HepG2 (cell line): ENCODE data around the gene PLPPR3. TPM values are rescaled to one million over a fixed set of nuclear protein-coding genes. Genes with fewer than 3 reads are reported as not detected.

Source experiments
- ATAC-seq: fragments of 200-7000 bp; cut with Tn5 transposase; 3 replicates; pipeline ENCODE4 v1.9.1; 2020; ENCODE audit warnings: mild to moderate bottlenecking, moderate library complexity
- BruUV-seq: library from RNA; stranded (reverse); fragments of 400-500 nt; replicated peaks from 2 replicates; lab custom pipeline; 2021; lab: Mats Ljungman, UMichigan
- CTCF ChIA-PET: fragments of 300-600 bp; formaldehyde crosslinking; extraction: SDS; loops from one replicate; lab custom pipeline; 2021; ENCODE audit warnings: low total read pairs, inconsistent platforms, low intra/inter-chr PET ratio; lab: Yijun Ruan, JAX
- POLR2A ChIA-PET: fragments of 350-600 bp; sonication (Branson Sonifier 250); formaldehyde crosslinking; loops from one replicate; lab custom pipeline; 2020; ENCODE audit warnings: antibody characterized with exemption, inconsistent platforms; lab: Yijun Ruan, JAX
- DNase-seq: peaks from one replicate; pipeline ENCODE4 v3.0.0-alpha.2; 2015; ENCODE audit warnings: low spot score
- FAIRE-seq: peaks from 3 replicates; lab custom pipeline; 2011; peaks lifted over from hg19 to GRCh38; lab: Jason Lieb, UNC
- H2AFZ ChIP-seq: one replicate; pipeline ENCODE4 v1.6.1; 2011; ENCODE audit warnings: low read length, inconsistent platforms
- H3K27ac ChIP-seq: fragments of 300-600 bp; 3 replicates; pipeline ENCODE4 v1.8.0; 2011; ENCODE audit warnings: mixed run types, mild to moderate bottlenecking, mixed read lengths, low read length, inconsistent platforms; ENCODE audit not compliant: insufficient read depth; ENCODE audit errors: extremely low read length
- H3K27me3 ChIP-seq, 2 experiments: fragments of 200-600 bp in 1 of 2; 2 replicates in 1 of 2; 3 replicates in 1 of 2; pipeline versions ENCODE4 v1.6.0 to v1.8.0; 2011; ENCODE audit warnings: low read length in 2 of 2, mild to moderate bottlenecking in 2 of 2, moderate library complexity in 2 of 2, inconsistent platforms in 1 of 2; ENCODE audit not compliant: insufficient read depth in 2 of 2, control insufficient read depth in 1 of 2
- H3K36me3 ChIP-seq, 2 experiments: fragments of 200-600 bp in 1 of 2; replicated peaks in 1 of 2; 2 replicates in 1 of 2; 3 replicates in 1 of 2; pipeline versions ENCODE4 v1.5.1 to v1.8.0; 2011; ENCODE audit warnings: low read length in 2 of 2, inconsistent platforms in 1 of 2; ENCODE audit not compliant: insufficient read depth in 2 of 2, control insufficient read depth in 1 of 2
- H3K4me1 ChIP-seq: 2 replicates; pipeline ENCODE4 v1.5.1; 2012; ENCODE audit warnings: low read length, inconsistent platforms; ENCODE audit not compliant: insufficient read depth
- H3K4me2 ChIP-seq: 2 replicates; pipeline ENCODE4 v1.6.0; 2011; ENCODE audit warnings: low read depth, low read length, inconsistent platforms
- H3K4me3 ChIP-seq, 3 experiments: fragments of 200-600 bp in 1 of 3; sonication (generic), shearing (Covaris generic) in 1 of 3; replicated peaks in 1 of 3; 2 replicates each; pipeline ENCODE4 v1.5.1; 2011 to 2016; ENCODE audit warnings: low read length in 3 of 3, inconsistent platforms in 2 of 3, low read depth in 2 of 3, mild to moderate bottlenecking in 2 of 3, control low read depth in 1 of 3, mixed read lengths in 1 of 3; ENCODE audit not compliant: insufficient read depth in 1 of 3
- H3K79me2 ChIP-seq: one replicate; pipeline ENCODE4 v1.6.1; 2011; ENCODE audit warnings: low read length, inconsistent platforms; ENCODE audit not compliant: insufficient read depth
- H3K9ac ChIP-seq: 2 replicates; pipeline ENCODE4 v1.6.0; 2011; ENCODE audit warnings: mild to moderate bottlenecking, low read depth, low read length, inconsistent platforms; ENCODE audit not compliant: insufficient read depth
- H3K9me3 ChIP-seq: 2 replicates; pipeline ENCODE4 v1.5.1; 2012; ENCODE audit warnings: mild to moderate bottlenecking, low read length
- H4K20me1 ChIP-seq: 2 replicates; pipeline ENCODE4 v1.6.0; 2011; ENCODE audit warnings: inconsistent platforms, mild to moderate bottlenecking, low read length, moderate library complexity; ENCODE audit not compliant: insufficient read depth
- AGO1 ChIP-seq: fragments of 200-400 bp; formaldehyde crosslinking; IDR thresholded peaks from 2 replicates; pipeline ENCODE4 v1.6.1; 2017; ENCODE audit warnings: mild to moderate bottlenecking, low read depth, low read length, moderate library complexity; ENCODE audit not compliant: poor library complexity, severe bottlenecking
- AGO2 ChIP-seq: fragments of 200-400 bp; formaldehyde crosslinking; optimal IDR thresholded peaks from 2 replicates; pipeline ENCODE3; 2017; ENCODE audit warnings: mild to moderate bottlenecking, low read depth, low read length, moderate library complexity
- AKAP8 ChIP-seq: sonication (generic); formaldehyde crosslinking; IDR thresholded peaks from 2 replicates; pipeline ENCODE4 v1.5.1; 2020; ENCODE audit warnings: mild to moderate bottlenecking, missing genetic modification reagents
- ARID5B ChIP-seq: IDR thresholded peaks from 2 replicates; pipeline ENCODE4 v1.4.0; 2020; ENCODE audit warnings: mild to moderate bottlenecking, missing genetic modification reagents
- DPF2 ChIP-seq: sonication (generic); formaldehyde crosslinking; IDR thresholded peaks from 2 replicates; pipeline ENCODE4 v1.4.0; 2020; ENCODE audit warnings: mild to moderate bottlenecking, low read depth, missing genetic modification reagents, borderline replicate concordance
- GZF1 ChIP-seq: sonication (generic); formaldehyde crosslinking; IDR thresholded peaks from 2 replicates; pipeline ENCODE4 v1.5.1; 2020; ENCODE audit warnings: mild to moderate bottlenecking, missing genetic modification reagents
- HNRNPLL ChIP-seq: fragments of 200-400 bp; formaldehyde crosslinking; IDR thresholded peaks from 2 replicates; pipeline ENCODE4 v1.6.1; 2017; ENCODE audit warnings: mild to moderate bottlenecking, low read depth, low read length; ENCODE audit not compliant: poor library complexity, severe bottlenecking
- MATR3 ChIP-seq: sonication (generic); formaldehyde crosslinking; IDR thresholded peaks from 2 replicates; pipeline ENCODE4 v1.4.0; 2020; ENCODE audit warnings: missing genetic modification reagents
- POLR2G ChIP-seq: fragments of 200-400 bp; formaldehyde crosslinking; IDR thresholded peaks from 2 replicates; pipeline ENCODE4 v1.6.1; 2018; ENCODE audit warnings: mild to moderate bottlenecking, low read depth, low read length, moderate library complexity
- PRPF4 ChIP-seq: fragments of 200-400 bp; formaldehyde crosslinking; IDR thresholded peaks from 2 replicates; pipeline ENCODE4 v1.6.1; 2016; ENCODE audit warnings: low read length, low read depth; ENCODE audit not compliant: poor library complexity, severe bottlenecking
- RBM22 ChIP-seq: fragments of 200-400 bp; formaldehyde crosslinking; optimal IDR thresholded peaks from 2 replicates; pipeline ENCODE3; 2017; ENCODE audit warnings: mild to moderate bottlenecking, low read length, moderate library complexity
- SMAD9 ChIP-seq: sonication (generic); formaldehyde crosslinking; IDR thresholded peaks from 2 replicates; pipeline ENCODE4 v1.5.1; 2020; ENCODE audit warnings: mild to moderate bottlenecking, missing genetic modification reagents
- ZBTB33 ChIP-seq: sonication (generic); formaldehyde crosslinking; IDR thresholded peaks from 2 replicates; pipeline ENCODE4 v1.4.0; 2020; ENCODE audit warnings: missing genetic modification reagents
- ZNF230 ChIP-seq: sonication (generic); formaldehyde crosslinking; IDR thresholded peaks from 2 replicates; pipeline ENCODE4 v1.4.0; 2020; ENCODE audit warnings: mild to moderate bottlenecking, missing genetic modification reagents
- ZNF556 ChIP-seq: sonication (generic); formaldehyde crosslinking; IDR thresholded peaks from 2 replicates; pipeline ENCODE4 v1.4.0; 2020; ENCODE audit warnings: mild to moderate bottlenecking, missing genetic modification reagents, borderline replicate concordance
- ZNF563 ChIP-seq: sonication (generic); formaldehyde crosslinking; IDR thresholded peaks from 2 replicates; pipeline ENCODE4 v1.8.0; 2022; ENCODE audit warnings: mild to moderate bottlenecking, moderate library complexity, missing genetic modification reagents
- WGBS: methylation state at CpG from one replicate; pipeline ENCODE4 v1.1.6; 2017; ENCODE audit warnings: low lambda C conversion rate; 5-methylcytosine and 5-hydroxymethylcytosine counted together
- in situ Hi-C: cut with HindIII; loops from 2 replicates; pipeline ENCODE4 v1.10.0; 2017; ENCODE audit warnings: low pct_unique_long_range_greater_than_20kb; ENCODE audit not compliant: extremely low pct_ligation_motif_present
- intact Hi-C: fragments of 100-400 bp; cut with micrococcal nuclease; formaldehyde crosslinking; loops from one replicate; pipeline ENCODE4 v1.10.0; 2022; ENCODE audit not compliant: unreplicated experiment
- polyA plus RNA-seq, 8 experiments: library from polyadenylated mRNA; depleted of rRNA in 3 of 8; stranded (reverse) in 7 of 8; unstranded in 1 of 8; fragments of >200 nt; fragmentation: Illumina TruSeq in 4 of 8; extraction: Trizol in 4 of 8; gene quantifications; 2 replicates each; pipeline versions ENCODE4 v1.2.1 to v1.2.3, GENCODE V29; 2011 to 2016; ENCODE audit warnings: low read depth in 4 of 8, missing spikeins in 1 of 8, mixed read lengths in 1 of 8; ENCODE audit not compliant: insufficient read depth in 1 of 8
- total RNA-seq, 5 experiments: library from RNA; depleted of rRNA; stranded (reverse); fragments of >200 nt; fragmentation: Illumina TruSeq; extraction: Trizol; gene quantifications; 2 replicates each; pipeline ENCODE4 v1.2.3, GENCODE V29; 2016; ENCODE audit warnings: low read depth in 1 of 5

The PLPPR3 gene
- total and polyA plus RNA-seq, 2 of the 13 experiments (the other 11 are each of a cell fraction or from before 2014, with no cell fraction given) = 0.07 to 0.16 TPM

GRCh38 chr19:802498-803098 is 19.2 kb downstream of the PLPPR3 start (continued):
- TF ChIP-seq ARID5B (CRISPR knock-in tag) (no peak), GZF1 (CRISPR knock-in tag) (no peak), SMAD9 (CRISPR knock-in tag) (no peak), ZNF556 (CRISPR knock-in tag) (no peak), PRPF4 (no peak)

- no peak for FAIRE-seq
- ATAC-seq = no peak
- Histone ChIP-seq H3K9me3 (no peaks in the 10 kb centered on the region), H3K79me2 (peaks cover 85% of the 10 kb centered on the region), H3K4me3 (peak overlapping the region in 1 of 3 experiments; percentile 96; a peak in 2 of 6 replicates), H2AFZ (no peak overlapping the region), H3K4me1 (peaks cover 35% of the 10 kb centered on the region), H3K4me2 (peak overlapping the region; percentile 89), H3K27me3 (no peaks in the 10 kb centered on the region; a peak in 1 of 5 replicates), H3K9ac (peak overlapping the region; percentile 99; the same call in 1 of the 2 replicates), H3K27ac (peak overlapping the region; percentile 45), H4K20me1 (peaks cover 84% of the 10 kb centered on the region), H3K36me3 (peaks cover 40 to 69% of the 10 kb centered on the region in 2 experiments; a peak in 4 of 5 replicates)
- no TSS peak for BruUV-seq
- WGBS = 89% methylated on average over 23 of the region's 23 CpGs
- TF ChIP-seq ZNF230 (CRISPR knock-in tag) (no peak), DPF2 (CRISPR knock-in tag) (no peak), ZNF563 (0 out of 2 replicates have a peak, but pooled peaks have one; percentile 23), AKAP8 (0 out of 2 replicates have a peak, but pooled peaks have one; percentile 30), MATR3 (CRISPR knock-in tag) (no peak), ZBTB33 (CRISPR knock-in tag) (no peak), RBM22 (no peak), HNRNPLL (no peak), AGO2 (peak; percentile 57), POLR2G (0 out of 2 replicates have a peak, but pooled peaks have one; percentile 5), AGO1 (peak; percentile 15)
- intact Hi-C loops = no loop called here
- POLR2A ChIA-PET = interaction anchor here (0.5 kb wide), 1 partner anchor 10 kb away, joined by 4 read pairs; no protein-coding TSS in a partner anchor
- CTCF ChIA-PET = no interaction called here
- in situ Hi-C loops = no loop called here
- no peak for DNase-seq
Observed at GRCh38 chr19:801861-802497, 19.8 kb downstream of the PLPPR3 start.
